ENCODE measurements around the gene HSPB7. TPM values are rescaled to one million over a fixed set of nuclear protein-coding genes. Genes with fewer than 3 reads are reported as not detected.

The HSPB7 gene
- total and polyA plus RNA-seq, 2 experiments from 2014 or later = 0.13 TPM; not detected in 1

DNA sequence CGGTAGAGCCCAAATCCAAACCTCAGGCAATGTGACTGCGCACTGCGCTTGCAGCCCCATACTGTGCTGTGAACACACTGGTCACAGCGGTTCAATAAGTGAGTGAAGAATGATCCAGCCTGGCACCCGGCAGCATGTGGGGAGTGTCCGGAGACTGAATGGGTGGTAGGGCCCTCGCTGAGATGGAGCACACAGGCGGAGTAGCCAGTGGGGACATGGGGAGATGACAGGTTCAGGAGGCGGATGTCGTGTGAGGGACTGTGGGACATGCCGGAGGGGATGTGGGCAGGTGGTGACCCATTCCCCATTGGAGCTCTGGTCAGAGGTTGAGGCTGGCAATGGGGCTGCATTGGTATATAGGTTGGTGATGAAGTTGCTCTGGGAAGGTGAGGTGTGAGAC is 8.2 kb downstream of the HSPB7 start:
- H3K36me3 Mint-ChIP-seq (ENCODE audit: low read depth) = no peaks in the 10 kb centered on the region
- Histone ChIP-seq H3K36me3 (ENCODE audit: insufficient read depth) (no peaks in the 10 kb centered on the region), H3K4me1 (ENCODE audit: insufficient read depth) (peaks cover 19% of the 10 kb centered on the region), H3F3A (replicated peaks; ENCODE audit: low read depth) (peaks cover 6% of the 10 kb centered on the region; the same call in 1 of the 2 replicates), H3K27me3 (ENCODE audit: insufficient read depth) (no peaks in the 10 kb centered on the region), H3K4me2 (no peak overlapping the region), H3K79me2 (replicated peaks; ENCODE audit: insufficient read depth) (no peaks in the 10 kb centered on the region), H3K4me3 (no peak overlapping the region), H4K20me1 (replicated peaks; ENCODE audit: insufficient read depth) (no peaks in the 10 kb centered on the region), H3K27ac (ENCODE audit: low read depth) (no peak overlapping the region), H3K9me2 (ENCODE audit: insufficient read depth) (no peaks in the 10 kb centered on the region), H2AFZ (no peak overlapping the region)
- ATAC-seq (no peak), DNase-seq (ENCODE audit: low spot score) (no peak)
- peaks cover 28% of the 10 kb centered on the region for H3K4me1 Mint-ChIP-seq
- TF ChIP-seq NANOG (IDR thresholded peaks at IDR 0.05; ENCODE audit: borderline replicate concordance) = no peak
- TF ChIP-seq, protein P1, sequence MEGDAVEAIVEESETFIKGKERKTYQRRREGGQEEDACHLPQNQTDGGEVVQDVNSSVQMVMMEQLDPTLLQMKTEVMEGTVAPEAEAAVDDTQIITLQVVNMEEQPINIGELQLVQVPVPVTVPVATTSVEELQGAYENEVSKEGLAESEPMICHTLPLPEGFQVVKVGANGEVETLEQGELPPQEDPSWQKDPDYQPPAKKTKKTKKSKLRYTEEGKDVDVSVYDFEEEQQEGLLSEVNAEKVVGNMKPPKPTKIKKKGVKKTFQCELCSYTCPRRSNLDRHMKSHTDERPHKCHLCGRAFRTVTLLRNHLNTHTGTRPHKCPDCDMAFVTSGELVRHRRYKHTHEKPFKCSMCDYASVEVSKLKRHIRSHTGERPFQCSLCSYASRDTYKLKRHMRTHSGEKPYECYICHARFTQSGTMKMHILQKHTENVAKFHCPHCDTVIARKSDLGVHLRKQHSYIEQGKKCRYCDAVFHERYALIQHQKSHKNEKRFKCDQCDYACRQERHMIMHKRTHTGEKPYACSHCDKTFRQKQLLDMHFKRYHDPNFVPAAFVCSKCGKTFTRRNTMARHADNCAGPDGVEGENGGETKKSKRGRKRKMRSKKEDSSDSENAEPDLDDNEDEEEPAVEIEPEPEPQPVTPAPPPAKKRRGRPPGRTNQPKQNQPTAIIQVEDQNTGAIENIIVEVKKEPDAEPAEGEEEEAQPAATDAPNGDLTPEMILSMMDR (conservative IDR thresholded peaks at IDR 0.05; ENCODE audit: low read depth in 2 of 2) = no peak
- TF ChIP-seq ZNF114 (CRISPR knock-in tag; IDR thresholded peaks at IDR 0.05) = no peak
- TF ChIP-seq ETS1 (IDR thresholded peaks at IDR 0.05) = no peak
- no peak for TF ChIP-seq EZH2 (IDR thresholded peaks at IDR 0.05; ENCODE audit: low read depth, unreplicated experiment)
- TF ChIP-seq ZNF331 (CRISPR knock-in tag; IDR thresholded peaks at IDR 0.05; ENCODE audit: low read depth) = no peak
- no peak for TF ChIP-seq EZH2phosphoT487 (IDR thresholded peaks at IDR 0.05; ENCODE audit: unreplicated experiment)
- TF ChIP-seq STAT1 (IDR thresholded peaks at IDR 0.05; ENCODE audit: unreplicated experiment) = no peak
- TF ChIP-seq, protein P2, sequence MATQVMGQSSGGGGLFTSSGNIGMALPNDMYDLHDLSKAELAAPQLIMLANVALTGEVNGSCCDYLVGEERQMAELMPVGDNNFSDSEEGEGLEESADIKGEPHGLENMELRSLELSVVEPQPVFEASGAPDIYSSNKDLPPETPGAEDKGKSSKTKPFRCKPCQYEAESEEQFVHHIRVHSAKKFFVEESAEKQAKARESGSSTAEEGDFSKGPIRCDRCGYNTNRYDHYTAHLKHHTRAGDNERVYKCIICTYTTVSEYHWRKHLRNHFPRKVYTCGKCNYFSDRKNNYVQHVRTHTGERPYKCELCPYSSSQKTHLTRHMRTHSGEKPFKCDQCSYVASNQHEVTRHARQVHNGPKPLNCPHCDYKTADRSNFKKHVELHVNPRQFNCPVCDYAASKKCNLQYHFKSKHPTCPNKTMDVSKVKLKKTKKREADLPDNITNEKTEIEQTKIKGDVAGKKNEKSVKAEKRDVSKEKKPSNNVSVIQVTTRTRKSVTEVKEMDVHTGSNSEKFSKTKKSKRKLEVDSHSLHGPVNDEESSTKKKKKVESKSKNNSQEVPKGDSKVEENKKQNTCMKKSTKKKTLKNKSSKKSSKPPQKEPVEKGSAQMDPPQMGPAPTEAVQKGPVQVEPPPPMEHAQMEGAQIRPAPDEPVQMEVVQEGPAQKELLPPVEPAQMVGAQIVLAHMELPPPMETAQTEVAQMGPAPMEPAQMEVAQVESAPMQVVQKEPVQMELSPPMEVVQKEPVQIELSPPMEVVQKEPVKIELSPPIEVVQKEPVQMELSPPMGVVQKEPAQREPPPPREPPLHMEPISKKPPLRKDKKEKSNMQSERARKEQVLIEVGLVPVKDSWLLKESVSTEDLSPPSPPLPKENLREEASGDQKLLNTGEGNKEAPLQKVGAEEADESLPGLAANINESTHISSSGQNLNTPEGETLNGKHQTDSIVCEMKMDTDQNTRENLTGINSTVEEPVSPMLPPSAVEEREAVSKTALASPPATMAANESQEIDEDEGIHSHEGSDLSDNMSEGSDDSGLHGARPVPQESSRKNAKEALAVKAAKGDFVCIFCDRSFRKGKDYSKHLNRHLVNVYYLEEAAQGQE (IDR thresholded peaks at IDR 0.05; ENCODE audit: unreplicated experiment) = no peak
- TF ChIP-seq, protein P3, sequence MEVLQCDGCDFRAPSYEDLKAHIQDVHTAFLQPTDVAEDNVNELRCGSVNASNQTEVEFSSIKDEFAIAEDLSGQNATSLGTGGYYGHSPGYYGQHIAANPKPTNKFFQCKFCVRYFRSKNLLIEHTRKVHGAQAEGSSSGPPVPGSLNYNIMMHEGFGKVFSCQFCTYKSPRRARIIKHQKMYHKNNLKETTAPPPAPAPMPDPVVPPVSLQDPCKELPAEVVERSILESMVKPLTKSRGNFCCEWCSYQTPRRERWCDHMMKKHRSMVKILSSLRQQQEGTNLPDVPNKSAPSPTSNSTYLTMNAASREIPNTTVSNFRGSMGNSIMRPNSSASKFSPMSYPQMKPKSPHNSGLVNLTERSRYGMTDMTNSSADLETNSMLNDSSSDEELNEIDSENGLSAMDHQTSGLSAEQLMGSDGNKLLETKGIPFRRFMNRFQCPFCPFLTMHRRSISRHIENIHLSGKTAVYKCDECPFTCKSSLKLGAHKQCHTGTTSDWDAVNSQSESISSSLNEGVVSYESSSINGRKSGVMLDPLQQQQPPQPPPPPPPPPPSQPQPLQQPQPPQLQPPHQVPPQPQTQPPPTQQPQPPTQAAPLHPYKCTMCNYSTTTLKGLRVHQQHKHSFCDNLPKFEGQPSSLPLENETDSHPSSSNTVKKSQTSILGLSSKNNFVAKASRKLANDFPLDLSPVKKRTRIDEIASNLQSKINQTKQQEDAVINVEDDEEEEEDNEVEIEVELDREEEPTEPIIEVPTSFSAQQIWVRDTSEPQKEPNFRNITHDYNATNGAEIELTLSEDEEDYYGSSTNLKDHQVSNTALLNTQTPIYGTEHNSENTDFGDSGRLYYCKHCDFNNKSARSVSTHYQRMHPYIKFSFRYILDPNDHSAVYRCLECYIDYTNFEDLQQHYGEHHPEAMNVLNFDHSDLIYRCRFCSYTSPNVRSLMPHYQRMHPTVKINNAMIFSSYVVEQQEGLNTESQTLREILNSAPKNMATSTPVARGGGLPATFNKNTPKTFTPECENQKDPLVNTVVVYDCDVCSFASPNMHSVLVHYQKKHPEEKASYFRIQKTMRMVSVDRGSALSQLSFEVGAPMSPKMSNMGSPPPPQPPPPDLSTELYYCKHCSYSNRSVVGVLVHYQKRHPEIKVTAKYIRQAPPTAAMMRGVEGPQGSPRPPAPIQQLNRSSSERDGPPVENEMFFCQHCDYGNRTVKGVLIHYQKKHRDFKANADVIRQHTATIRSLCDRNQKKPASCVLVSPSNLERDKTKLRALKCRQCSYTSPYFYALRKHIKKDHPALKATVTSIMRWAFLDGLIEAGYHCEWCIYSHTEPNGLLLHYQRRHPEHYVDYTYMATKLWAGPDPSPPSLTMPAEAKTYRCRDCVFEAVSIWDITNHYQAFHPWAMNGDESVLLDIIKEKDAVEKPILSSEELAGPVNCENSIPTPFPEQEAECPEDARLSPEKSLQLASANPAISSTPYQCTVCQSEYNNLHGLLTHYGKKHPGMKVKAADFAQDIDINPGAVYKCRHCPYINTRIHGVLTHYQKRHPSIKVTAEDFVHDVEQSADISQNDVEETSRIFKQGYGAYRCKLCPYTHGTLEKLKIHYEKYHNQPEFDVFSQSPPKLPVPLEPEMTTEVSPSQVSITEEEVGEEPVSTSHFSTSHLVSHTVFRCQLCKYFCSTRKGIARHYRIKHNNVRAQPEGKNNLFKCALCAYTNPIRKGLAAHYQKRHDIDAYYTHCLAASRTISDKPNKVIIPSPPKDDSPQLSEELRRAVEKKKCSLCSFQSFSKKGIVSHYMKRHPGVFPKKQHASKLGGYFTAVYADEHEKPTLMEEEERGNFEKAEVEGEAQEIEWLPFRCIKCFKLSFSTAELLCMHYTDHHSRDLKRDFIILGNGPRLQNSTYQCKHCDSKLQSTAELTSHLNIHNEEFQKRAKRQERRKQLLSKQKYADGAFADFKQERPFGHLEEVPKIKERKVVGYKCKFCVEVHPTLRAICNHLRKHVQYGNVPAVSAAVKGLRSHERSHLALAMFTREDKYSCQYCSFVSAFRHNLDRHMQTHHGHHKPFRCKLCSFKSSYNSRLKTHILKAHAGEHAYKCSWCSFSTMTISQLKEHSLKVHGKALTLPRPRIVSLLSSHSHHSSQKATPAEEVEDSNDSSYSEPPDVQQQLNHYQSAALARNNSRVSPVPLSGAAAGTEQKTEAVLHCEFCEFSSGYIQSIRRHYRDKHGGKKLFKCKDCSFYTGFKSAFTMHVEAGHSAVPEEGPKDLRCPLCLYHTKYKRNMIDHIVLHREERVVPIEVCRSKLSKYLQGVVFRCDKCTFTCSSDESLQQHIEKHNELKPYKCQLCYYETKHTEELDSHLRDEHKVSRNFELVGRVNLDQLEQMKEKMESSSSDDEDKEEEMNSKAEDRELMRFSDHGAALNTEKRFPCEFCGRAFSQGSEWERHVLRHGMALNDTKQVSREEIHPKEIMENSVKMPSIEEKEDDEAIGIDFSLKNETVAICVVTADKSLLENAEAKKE (CRISPR knock-in tag; IDR thresholded peaks at IDR 0.05) = no peak
- no peak for TF ChIP-seq POLR2AphosphoS5 (IDR thresholded peaks at IDR 0.05; ENCODE audit: low read depth)
- TF ChIP-seq JUNB (IDR thresholded peaks at IDR 0.05; ENCODE audit: unreplicated experiment) = no peak
- no peak for TF ChIP-seq CREB1 (CRISPR knock-in tag; IDR thresholded peaks at IDR 0.05; ENCODE audit: low read depth)
- H3K27me3 Mint-ChIP-seq (ENCODE audit: insufficient read depth, low read depth, poor library complexity) = peaks cover 14% of the 10 kb centered on the region
- no peaks in the 10 kb centered on the region for H3K9me3 Mint-ChIP-seq
- H3K27ac Mint-ChIP-seq = no peak overlapping the region
- no peak overlapping the region for H3K4me3 Mint-ChIP-seq
